GM19025 (cell line): Measurements from ENCODE around the gene DUOX2.

Experiments
- ATAC-seq: cut with Tn5 transposase; IDR thresholded peaks from one replicate; pipeline ENCODE4 v1.9.1; 2021; ENCODE audit warnings: mild to moderate bottlenecking, low read depth, moderate library complexity; ENCODE audit not compliant: unreplicated experiment

Gene DUOX2

DNA sequence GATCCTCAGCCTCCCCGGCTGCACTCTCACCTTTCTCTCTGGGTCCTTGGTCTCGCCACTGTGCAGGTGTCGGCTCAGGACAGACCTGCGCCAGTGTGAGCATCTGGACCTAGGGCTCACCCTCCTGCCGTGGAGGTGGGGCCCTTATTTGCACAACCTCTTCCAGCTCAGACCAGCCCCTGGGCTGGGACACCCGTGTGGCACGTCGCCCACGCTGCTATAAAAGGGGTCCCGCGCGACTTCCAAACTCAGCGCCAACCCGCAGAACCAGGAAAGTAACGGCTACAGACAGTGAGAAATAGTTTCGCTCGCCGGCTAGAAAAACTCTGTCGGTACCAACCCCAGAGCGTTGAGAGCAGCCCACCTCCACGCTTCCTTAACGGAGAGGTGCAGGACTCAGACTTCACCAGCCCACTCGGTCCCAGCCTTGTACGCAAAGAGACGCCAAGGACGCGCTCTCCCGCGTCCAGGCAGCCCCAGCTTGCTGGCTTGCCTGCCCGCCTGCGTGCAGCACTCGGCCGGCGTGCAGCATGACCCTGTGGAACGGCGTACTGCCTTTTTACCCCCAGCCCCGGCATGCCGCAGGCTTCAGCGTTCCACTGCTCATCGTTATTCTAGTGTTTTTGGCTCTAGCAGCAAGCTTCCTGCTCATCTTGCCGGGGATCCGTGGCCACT, at the start of gene DUOX2, which contains the start of gene DUOXA2:
Gene DUOX2, minus strand, starts transcription at position 97 of the 675 bp plus-strand sequence. CDS start 761 bp downstream, outside the sequence.
Gene DUOXA2, plus strand, starts transcription at position 251 of the 675 bp plus-strand sequence. Its CDS starts 280 bp downstream, at position 531.
- ATAC-seq, result no peak

DNA sequence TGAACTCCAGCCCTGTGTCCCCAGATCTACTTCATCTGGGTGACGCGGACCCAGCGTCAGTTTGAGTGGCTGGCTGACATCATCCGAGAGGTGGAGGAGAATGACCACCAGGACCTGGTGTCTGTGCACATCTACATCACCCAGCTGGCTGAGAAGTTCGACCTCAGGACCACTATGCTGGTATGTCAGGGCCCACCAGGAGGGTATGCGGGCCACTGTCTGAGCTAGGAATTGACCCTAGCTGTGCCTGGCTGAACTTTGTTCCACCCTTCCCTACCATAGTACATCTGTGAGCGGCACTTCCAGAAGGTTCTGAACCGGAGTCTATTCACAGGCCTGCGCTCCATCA, 49.5 kb upstream of the DUOX2 start:
- no peak for ATAC-seq

DNA sequence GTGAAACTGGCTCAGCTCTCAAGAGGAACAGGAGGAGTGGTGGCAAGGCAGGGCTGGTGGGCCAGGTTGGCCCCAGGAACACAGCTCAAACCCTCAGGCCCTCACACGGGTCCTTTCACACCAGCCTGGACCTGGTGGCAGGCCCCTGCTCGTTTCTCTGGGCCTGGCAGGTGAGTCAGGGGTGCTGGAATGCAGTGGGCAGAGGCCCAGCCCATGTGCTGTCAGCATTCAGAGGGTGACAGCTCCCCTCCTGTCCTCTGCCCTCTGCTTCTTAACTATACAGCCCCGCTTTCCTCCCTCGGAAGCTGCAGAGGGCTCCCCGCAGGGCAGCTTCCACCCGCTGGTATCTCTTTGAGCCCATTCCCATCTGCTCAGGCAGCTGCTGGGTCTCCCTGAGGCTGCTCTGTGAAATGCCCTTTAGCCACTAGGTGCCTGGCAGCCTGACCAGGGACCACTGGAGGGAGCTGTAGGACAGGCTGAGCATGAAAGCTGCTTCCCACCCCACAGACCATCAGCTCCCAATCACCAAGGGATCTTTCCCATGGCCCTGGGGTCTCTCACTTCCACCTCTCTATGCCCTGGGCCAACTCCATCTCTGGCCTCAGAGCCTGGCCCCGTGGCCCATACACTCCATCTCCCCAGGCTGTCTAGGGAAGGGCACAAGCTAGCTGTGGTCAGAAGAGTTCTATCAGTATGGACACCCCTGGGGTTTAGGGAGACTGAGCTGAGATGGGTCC, 49.0 kb upstream of the DUOX2 start:
- no peak for ATAC-seq

DNA sequence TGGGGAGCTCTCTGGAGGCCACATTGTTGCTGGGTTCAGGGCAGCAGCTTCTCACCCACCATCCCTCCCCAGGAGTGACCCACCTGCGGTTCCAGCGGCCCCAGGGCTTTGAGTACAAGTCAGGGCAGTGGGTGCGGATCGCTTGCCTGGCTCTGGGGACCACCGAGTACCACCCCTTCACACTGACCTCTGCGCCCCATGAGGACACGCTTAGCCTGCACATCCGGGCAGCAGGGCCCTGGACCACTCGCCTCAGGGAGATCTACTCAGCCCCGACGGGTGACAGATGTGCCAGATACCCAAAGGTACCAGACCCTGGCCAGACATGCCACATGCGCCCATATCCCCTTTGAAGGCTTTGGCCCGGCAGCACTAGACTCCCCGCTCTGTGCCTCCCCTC, 47.7 kb upstream of the DUOX2 start:
- no peak for ATAC-seq

DNA sequence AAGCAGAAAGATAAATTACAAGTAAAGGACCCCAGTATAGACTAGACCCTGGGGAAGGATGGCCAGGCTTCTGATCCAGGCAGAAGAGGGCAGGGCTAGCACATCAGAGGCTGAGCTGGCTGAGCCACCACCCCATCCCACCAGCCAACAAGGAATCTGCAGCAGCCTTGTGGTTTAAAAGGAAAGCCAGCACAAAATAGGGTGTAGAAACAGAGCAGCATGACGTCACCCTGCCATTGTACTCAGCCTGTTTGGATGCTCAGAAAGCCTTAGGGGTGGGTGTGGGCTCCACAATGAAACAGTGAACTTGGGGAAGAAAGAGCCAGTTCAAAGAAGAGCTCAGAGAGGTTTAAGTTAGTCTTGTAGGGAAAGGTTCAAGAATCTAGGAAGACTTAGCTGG, 44.0 kb upstream of the DUOX2 start:
- ATAC-seq, result no peak

DNA sequence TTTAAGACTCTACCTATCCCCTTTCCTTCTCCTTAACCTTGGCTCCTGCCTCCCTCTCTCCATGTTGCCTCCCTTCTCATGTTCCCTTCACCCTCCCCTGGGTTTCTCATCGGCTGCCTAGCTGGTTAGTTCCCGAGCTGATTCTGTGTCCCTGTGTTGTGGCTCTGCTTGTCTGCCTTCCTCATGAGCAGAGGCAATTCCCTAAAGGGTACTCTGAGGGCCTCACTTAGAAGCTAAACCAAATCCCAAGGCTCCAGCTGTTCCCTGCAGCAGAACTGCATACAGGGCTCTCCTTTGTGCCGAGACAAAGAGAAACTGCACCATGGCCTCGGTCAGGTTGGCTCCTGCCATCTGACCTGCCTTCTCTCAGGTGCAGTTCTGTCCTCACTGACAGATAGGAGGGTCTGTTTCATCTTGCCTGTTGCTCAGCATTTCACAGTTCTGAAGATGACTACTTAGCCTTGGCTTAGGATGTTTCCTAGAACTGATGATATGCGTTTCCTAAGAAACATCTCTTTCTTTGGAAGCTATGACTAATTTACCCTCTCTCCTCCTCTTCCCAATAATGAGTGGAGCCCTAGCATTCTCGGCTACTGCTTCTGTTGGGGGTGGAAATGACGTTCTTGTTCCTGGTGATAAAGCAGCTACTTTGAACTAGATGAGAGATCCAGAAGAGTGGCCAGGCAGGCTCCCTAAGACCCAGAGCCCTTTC, 42.9 kb upstream of the DUOX2 start:
- no peak for ATAC-seq

DNA sequence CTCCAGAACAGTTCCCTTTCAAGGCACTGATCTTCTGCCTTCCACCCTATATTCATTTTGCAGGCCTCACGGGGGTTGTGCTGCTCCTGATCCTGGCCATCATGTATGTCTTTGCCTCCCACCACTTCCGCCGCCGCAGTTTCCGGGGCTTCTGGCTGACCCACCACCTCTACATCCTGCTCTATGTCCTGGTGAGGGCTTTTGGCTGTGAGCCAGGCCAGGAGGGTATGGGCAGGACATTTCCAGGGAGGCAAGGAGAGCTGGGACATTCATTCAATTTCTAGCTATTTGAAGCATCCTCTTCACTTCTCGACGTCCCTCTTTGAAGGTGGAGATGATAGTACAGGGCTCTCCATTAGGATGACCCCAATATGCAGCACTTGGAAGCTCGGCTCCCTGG, 41.8 kb upstream of the DUOX2 start:
- ATAC-seq, result no peak

DNA sequence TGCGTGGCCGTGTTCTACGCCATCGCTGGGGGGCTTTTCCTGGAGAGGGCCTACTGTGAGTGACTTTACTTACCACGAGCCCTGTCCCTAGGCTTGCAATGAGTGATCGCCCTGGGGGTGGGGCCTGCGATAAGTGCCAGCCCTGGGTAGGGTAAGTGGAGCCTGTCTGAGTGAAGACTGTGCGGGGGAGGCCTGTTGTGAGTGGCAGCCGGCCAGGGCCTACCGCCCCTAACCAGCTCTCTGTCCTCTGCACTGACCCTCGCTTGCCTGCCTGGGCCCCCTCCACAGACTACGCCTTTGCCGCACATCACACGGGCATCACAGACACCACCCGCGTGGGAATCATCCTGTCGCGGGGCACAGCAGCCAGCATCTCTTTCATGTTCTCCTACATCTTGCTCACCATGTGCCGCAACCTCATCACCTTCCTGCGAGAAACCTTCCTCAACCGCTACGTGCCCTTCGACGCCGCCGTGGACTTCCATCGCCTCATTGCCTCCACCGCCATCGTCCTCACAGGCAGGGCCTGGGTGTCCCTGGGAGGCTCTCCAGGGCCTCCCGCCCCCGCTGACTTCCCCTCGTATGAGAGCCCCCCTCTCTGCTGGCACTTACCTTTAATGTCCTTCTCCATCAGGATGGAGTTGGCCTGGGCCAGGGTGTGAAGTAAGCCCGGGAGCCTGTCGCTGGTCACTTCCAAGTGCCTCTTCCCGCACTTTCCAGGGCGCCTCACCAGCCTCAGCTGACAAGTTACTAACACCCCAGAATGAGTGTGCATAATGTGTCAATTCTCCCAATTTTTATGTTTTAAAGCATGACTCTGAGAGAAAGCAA, 38.2 kb upstream of the DUOX2 start:
- no peak for ATAC-seq

DNA sequence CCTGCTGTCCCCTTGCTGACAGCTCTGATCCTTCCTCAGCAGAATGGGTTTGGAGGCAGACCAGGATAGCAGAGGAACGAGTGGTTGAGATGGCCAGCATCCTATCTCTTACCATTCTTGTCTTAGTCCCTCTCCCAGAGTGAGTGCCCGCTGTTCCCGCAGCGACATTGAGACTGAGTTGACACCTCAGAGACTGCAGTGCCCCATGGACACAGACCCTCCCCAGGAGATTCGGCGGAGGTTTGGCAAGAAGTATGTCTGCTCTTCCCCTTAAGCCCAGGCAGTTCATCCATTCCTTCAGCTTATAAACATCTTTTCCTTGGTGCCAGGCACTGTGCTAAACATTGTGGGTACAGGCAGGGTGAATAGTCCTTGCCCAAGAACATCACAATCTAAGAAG, 37.0 kb upstream of the DUOX2 start:
- ATAC-seq, result no peak

DNA sequence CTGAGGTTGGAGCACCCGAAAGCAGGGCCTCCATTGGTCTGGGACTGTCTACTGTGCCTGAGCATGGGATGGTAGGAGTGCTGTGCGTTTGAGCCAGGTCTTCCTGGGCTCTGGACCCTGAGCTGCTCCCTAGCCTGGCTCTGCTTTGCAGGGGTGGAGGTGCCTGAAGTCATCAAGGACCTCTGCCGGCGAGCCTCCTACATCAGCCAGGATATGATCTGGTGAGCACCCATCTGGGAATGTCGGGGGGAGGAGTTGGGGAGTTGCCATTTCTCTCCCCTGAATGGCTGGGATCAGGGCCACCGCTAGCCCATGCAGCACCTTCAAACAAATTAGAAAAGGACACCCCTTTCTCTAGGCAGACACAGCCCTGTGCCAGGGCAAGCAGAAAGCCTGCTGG, 36.5 kb upstream of the DUOX2 start:
- ATAC-seq, result no peak

DNA sequence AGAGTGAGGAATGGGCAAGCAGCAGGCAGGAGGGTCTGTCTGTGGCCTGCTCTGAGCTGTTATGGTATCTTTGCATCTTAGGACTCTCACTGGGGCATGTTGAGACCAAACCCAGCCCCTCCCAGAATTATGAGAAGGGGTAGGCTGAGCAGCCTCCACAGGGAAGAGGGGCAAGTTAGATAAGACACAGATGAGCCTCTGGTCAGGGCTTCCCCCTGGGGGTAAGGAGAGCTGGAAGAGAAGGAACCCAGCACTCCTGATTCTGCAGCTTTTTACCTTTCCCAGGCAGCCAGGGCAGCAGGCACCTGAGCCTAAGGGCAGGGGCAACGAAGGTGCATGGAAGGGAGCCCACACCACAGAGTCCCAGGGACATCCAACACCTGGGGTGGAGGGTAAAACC, 35.1 kb upstream of the DUOX2 start:
- ATAC-seq, result no peak

DNA sequence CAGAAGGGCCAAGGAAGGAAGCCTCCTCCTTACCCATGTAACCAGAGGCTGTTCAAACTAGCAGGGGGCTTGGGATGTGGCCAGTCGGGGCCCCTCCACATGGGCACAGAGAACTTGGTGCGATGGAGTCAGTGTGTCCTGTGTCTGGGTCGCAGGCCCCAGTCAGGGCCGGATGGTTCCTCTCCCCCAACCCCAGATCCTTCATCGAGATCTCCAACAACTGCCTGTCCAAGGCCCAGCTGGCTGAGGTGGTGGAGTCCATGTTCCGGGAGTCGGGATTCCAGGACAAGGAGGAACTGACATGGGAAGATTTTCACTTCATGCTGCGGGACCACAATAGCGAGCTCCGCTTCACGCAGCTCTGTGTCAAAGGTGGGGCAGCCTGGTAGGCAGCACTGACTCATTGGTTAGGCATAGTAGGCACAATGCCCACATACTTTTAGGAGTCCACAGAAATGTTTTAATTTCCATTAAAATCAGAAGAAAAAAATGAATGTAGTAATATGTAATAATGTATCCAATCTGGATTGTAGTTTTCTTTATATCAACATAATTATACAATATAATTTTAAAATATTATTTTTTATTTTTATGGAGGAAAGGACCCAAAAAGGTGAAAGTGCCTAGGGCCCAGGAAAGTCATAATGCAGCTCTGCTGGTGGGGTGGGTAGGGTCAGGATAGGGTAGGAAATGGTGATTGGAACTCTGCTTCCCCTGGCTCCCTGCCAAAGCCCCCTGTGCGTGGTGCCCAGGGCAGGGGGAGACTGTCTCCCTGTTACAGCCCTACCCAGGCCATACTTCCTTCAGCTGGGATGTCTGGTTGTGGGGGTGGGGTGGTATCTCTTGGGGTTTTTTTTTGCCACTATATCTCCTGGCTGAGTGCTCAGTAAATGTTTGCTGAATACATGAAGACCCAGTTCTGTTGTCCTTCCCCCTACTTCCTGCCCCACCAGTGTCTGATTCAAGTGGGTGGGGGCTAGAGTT, 34.4 kb upstream of the DUOX2 start:
- ATAC-seq, result no peak

DNA sequence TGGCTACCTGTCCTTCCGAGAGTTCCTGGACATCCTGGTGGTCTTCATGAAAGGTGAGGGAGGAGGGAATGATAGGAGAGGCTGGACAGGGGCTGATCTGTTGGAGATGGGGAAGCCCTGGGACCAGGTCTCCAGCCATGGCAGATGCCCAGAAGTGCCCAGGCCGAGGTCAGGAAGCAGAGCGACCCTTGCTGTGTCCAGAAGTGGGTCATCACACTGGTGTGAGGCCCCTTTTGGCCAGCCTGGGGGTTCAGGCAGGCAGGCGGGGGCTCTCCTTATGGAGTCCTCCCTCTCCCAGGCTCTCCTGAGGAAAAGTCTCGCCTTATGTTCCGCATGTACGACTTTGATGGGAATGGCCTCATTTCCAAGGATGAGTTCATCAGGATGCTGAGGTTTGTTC, 33.6 kb upstream of the DUOX2 start:
- no peak for ATAC-seq

DNA sequence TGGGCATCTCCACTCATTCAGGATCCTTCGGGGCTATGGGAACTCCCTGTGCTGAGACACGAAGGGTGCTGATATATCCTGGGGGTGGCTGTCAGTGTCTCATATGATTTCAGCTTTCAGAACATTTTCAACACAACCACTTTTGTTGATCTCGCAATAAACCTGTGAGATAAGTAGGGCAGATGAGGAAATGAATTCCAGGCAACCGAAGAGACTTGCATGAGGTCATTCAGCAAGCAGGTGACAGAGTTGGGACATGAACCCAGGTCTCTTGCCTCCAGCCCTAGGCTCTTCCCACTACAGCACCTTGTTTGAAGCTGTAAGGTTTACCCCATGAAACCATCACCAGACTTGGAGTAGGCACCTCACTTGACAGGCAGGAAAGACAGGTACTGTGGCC, 32.4 kb upstream of the DUOX2 start:
- no peak for ATAC-seq

DNA sequence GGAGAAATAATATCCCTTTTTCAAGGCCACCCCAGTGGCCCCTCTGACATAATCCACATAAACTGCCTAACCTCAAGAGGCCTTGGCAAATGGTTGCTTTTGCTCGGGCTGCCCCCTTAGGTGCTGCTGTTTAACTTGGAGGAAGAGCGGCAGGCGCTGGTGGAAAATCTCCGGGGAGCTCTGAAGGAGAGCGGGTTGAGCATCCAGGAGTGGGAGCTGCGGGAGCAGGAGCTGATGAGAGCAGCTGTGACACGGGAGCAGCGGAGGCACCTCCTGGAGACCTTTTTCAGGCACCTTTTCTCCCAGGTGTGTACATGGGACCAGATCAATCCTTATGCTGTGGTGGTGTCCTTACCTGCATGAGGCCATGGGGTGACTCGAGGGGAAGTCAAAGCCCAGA, 30.8 kb upstream of the DUOX2 start:
- ATAC-seq, result no peak

DNA sequence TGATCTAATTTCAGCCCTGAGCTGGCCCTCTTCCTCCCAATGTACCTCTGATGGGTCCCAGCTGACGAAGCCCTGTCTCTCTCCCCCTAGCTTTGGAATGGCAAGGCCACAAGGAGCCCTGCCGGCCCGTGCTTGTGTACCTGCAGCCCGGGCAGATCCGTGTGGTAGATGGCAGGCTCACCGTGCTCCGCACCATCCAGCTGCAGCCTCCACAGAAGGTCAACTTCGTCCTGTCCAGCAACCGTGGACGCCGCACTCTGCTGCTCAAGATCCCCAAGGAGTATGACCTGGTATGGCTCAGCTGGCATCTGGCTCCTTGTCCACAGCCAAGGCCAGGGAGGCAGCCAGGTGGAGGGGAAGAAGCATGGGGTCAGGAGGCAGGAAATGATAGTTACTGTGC, 30.0 kb upstream of the DUOX2 start:
- no peak for ATAC-seq

DNA sequence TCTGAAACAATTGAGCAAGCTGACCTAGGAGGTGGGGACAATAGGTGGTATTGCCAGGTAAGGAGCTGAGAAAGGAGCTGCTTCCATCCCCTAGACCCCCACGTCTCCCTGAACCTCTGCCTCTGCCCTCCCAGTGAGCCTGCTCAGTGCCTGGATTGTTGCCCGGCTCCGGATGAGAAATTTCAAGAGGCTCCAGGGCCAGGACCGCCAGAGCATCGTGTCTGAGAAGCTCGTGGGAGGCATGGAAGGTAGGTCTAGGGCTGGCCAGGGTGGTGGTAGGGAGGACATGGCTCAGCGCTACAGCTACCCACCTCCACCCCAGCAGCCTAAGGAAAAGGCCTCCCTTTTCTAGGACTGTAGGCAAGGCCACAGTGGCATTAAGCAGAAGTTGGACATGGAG, 29.1 kb upstream of the DUOX2 start:
- no peak for ATAC-seq

DNA sequence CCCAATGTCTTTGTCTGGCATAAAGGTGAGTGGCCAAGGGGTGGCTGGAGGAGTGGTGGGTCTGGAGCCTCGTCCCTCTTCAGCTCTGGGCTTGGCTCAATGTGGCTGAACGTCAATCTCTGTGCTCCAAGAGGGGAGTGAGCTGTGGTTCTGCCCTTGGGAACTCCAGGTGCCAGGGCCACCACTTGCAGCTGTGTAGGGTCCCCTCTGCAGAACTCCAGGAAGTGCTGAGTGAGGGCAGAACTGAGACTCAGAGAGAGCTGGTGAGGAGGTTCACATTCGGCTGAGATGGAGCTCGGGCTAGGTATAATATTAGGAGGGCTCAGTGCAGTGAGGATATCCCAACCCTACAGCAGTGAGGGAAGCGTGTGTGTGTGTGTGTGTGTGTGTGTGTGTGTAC, 27.4 kb upstream of the DUOX2 start:
- ATAC-seq, result no peak

DNA sequence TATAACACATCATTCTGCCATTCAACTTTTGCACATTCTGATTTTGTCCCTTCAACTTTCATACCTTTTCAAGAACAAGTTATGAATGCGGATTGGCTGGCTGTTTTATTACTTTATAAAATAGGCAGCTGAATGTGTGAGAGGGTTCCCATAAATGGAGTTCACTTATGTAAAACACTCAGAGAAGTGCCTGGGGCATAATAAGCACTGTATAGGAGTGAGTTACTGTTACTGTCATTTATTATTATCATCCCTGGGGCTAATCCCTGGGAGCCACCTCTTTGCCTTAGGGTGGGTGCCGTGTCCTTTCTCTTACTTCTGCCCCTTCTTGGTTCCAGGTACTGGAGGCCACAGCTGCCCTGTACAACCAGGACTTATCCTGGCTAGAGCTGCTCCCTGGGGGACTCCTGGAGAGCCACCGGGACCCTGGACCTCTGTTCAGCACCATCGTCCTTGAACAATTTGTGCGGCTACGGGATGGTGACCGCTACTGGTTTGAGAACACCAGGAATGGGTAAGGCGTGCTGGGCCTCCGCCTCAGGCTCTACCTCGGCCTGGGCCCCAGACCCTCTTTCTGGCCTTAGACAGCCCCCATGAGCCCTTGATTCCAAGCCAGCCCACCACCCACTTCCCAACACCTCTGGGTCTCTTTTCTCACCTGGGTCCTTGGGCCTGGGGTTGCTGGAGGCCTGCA, 26.7 kb upstream of the DUOX2 start:
- ATAC-seq, result no peak
